Neutrophil (primary cell): ENCODE results near the gene LRRTM4.

Experiments used
- H3K27ac ChIP-seq: fragments of 200-600 bp; sonication (generic); 2 replicates; pipeline ENCODE4 v1.5.1; 2016; ENCODE audit warnings: mild to moderate bottlenecking, moderate library complexity
- H3K27me3 ChIP-seq: fragments of 200-600 bp; sonication (generic); 2 replicates; pipeline ENCODE4 v1.6.0; 2016; ENCODE audit warnings: mild to moderate bottlenecking
- H3K36me3 ChIP-seq: fragments of 200-600 bp; sonication (generic); 2 replicates; pipeline ENCODE4 v1.5.1; 2017
- H3K4me1 ChIP-seq, 2 experiments: fragments of 200-600 bp in 1 of 2; sonication (generic) in 1 of 2; 1 replicate in 1 of 2; 2 replicates in 1 of 2; pipeline versions ENCODE4 v1.5.1 to v1.6.1; 2013 to 2016; ENCODE audit warnings: low read depth in 1 of 2, low read length in 1 of 2, mild to moderate bottlenecking in 1 of 2, moderate library complexity in 1 of 2; ENCODE audit not compliant: control insufficient read depth in 1 of 2, insufficient read depth in 1 of 2
- H3K4me3 ChIP-seq, 2 experiments: fragments of 200-600 bp in 1 of 2; sonication (generic) in 1 of 2; 1 replicate in 1 of 2; 2 replicates in 1 of 2; pipeline ENCODE4 v1.5.1; 2013 to 2016; ENCODE audit warnings: low read depth in 1 of 2, low read length in 1 of 2, mild to moderate bottlenecking in 1 of 2, moderate library complexity in 1 of 2
- H3K9me3 ChIP-seq: fragments of 200-600 bp; sonication (generic); 2 replicates; pipeline ENCODE4 v1.5.1; 2016
- TF ChIP-seq, protein P1 (sequence below): fragments of 200-600 bp; sonication (generic); IDR thresholded peaks from 2 replicates; pipeline ENCODE4 v1.5.1; 2016; ENCODE audit warnings: antibody characterized with exemption

The LRRTM4 gene

DNA sequence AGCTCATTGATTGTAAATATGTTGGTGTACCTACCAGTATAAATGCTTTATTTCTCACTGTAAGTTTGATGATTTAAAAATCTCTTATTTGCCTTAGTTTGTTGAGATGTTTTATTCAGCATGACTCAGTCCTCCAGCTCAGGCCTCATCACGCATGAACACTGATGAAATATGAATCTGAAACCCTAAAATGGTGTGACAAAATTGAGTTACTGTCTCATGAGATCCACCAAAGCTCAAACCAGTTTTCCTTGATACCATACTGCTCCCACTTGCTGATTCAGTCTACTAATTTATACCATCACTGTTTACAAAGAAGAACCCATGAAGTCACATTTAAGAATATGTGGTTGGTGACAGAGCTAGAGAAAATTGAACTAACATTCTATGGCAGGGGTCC is 524.9 kb downstream of the LRRTM4 start:
- Histone ChIP-seq H3K4me1 (no peaks in the 10 kb centered on the region), H3K27ac (no peak overlapping the region), H3K27me3 (no peaks in the 10 kb centered on the region), H3K9me3 (no peaks in the 10 kb centered on the region), H3K36me3 (no peaks in the 10 kb centered on the region), H3K4me3 (no peak overlapping the region)
- TF ChIP-seq, protein P1, sequence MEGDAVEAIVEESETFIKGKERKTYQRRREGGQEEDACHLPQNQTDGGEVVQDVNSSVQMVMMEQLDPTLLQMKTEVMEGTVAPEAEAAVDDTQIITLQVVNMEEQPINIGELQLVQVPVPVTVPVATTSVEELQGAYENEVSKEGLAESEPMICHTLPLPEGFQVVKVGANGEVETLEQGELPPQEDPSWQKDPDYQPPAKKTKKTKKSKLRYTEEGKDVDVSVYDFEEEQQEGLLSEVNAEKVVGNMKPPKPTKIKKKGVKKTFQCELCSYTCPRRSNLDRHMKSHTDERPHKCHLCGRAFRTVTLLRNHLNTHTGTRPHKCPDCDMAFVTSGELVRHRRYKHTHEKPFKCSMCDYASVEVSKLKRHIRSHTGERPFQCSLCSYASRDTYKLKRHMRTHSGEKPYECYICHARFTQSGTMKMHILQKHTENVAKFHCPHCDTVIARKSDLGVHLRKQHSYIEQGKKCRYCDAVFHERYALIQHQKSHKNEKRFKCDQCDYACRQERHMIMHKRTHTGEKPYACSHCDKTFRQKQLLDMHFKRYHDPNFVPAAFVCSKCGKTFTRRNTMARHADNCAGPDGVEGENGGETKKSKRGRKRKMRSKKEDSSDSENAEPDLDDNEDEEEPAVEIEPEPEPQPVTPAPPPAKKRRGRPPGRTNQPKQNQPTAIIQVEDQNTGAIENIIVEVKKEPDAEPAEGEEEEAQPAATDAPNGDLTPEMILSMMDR, result no peak

DNA sequence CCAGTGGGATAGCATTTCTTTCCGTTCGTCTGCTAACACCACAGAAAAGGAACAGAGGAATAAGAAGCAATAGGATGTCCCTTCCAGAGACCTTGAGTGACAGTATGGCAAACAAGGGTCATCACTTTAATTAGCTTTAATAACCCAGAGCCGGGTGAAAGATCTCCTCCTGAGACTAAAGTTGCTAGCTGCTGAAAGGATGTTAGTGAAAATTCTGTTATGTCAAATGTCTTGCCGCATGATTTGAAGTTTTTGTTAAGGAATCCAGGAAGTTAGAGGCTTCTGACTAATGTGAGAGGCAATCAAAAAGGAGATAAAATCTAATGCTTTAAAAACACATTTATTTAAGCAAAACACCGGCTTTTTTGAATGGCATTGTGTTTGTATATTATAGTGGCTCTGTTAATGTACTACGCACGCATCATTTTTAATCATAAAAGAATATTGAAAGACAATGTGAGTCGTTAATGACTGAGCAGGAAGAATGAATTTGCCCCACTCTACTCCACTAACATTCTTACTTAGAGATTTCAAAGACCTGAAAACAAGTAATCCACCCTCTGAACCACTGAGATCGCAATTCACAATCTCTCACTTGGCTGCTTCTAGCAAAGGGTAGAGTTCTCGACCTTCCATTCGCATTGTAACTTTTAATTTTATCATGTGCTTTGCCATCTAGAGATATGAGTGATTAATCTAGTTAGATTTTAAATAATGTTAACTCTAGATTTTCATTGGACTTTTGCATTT is 536.6 kb downstream of the LRRTM4 start:
- Histone ChIP-seq H3K9me3 (no peaks in the 10 kb centered on the region), H3K4me1 (no peaks in the 10 kb centered on the region), H3K27ac (no peak overlapping the region), H3K4me3 (no peak overlapping the region), H3K27me3 (no peaks in the 10 kb centered on the region), H3K36me3 (no peaks in the 10 kb centered on the region)
- TF ChIP-seq, protein P1, result no peak

- no peaks in the 10 kb centered on the region for H3K36me3 ChIP-seq
- H3K9me3 ChIP-seq, result no peaks in the 10 kb centered on the region
- H3K4me1 ChIP-seq, result no peaks in the 10 kb centered on the region
- TF ChIP-seq, protein P1, result no peak
- no peak overlapping the region for H3K4me3 ChIP-seq
- H3K27ac ChIP-seq, result no peak overlapping the region
- H3K27me3 ChIP-seq, result no peaks in the 10 kb centered on the region
Observed at GRCh38 chr2:76984359-76984758, 537.8 kb downstream of the LRRTM4 start.

DNA sequence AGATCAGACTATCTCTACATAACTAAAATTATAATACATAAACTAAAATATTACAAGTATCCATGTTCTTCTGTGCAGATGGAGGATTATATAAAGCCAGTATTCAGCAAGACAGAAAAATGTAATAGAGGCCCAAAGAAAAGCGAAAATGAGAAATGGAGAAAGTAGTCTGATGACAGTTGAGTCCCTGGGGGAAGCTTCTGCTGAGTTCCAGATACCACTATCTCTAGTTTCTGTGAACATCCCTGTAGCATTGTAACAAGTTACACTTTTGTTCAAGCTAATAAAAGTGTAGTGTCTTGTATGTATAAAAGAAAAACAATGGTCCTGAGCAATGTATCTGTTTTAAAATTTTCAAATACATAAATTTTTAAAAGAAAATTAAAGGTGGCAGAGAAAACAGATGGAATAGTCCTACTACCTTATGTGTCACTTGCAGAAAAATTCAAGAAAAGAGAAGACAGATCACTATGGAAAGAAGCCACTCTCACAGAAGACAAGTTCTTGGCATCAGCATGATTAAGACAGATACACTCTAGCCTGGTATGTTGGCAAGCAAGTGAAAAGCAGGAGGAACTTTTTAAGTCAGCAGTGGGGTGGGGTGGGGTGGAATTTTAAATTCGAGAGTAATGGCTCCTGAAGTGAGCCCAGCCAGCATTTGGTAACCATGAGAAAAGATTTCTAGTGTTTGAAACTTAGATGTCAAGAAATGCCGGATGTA is 541.9 kb downstream of the LRRTM4 start:
- no peaks in the 10 kb centered on the region for H3K27me3 ChIP-seq

DNA sequence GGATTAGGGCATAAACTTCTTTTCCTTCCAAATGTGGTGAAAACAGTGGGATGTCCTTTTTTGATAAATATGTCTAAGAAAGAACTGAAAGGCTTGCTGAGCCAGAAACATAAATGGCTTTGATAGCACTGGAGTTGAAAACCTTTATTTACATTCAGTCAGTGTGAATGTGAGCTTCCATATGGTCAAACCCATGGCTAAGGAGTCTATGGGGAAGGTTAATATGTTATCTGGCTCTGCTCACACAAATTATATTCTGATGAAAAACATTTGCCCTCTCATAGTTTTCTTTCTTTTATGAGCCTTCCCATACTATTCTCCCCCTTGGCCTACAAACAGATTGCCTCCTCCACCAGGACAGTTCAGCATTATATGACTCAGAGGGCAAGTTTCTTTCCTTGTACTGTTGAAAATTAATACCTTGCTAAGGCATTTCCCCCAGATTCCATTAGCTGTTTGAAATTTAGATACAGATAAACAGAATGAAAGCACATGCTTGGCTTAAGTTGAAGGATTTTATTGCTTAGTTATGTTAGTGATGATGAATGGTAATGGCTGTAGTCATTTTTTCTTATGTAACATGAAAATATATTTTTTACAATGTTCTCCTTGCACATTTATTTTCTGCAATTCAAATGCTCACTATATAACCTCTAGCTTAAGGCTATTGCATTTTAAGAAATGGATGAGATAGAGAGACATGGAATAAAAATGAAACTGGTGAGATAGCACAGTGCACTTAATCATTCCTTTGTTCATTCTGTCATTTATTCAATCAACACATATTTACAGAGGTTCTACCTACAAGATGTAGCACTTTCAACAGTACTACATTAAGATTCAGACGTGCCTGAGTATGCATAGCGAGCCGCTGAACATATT is 544.1 kb downstream of the LRRTM4 start:
- H3K27ac ChIP-seq, result no peak overlapping the region
- no peaks in the 10 kb centered on the region for H3K27me3 ChIP-seq
- TF ChIP-seq, protein P1, result no peak
- no peak overlapping the region for H3K4me3 ChIP-seq
- H3K9me3 ChIP-seq, result no peaks in the 10 kb centered on the region
- no peaks in the 10 kb centered on the region for H3K4me1 ChIP-seq
- H3K36me3 ChIP-seq, result no peaks in the 10 kb centered on the region

More for the DNA sequence above, 541.9 kb downstream of the LRRTM4 start:
- H3K36me3 ChIP-seq, result no peaks in the 10 kb centered on the region
- no peaks in the 10 kb centered on the region for H3K4me1 ChIP-seq
- no peak overlapping the region for H3K27ac ChIP-seq
- TF ChIP-seq, protein P1, result no peak
- H3K9me3 ChIP-seq, result no peaks in the 10 kb centered on the region
- H3K4me3 ChIP-seq, result no peak overlapping the region
